HG02759 (cell line): ENCODE measurements around the gene AS3MT.
"Not testable (repeated sequence)": the region's sequence is repeated elsewhere in the genome, so short reads cannot be mapped to it uniquely, and the experiment has no call there.

Source experiments
- ATAC-seq: cut with Tn5 transposase; IDR thresholded peaks from one replicate; pipeline ENCODE4 v1.9.1; 2021; ENCODE audit warnings: mild to moderate bottlenecking, moderate library complexity; ENCODE audit not compliant: unreplicated experiment

AS3MT gene

GRCh38 chr10:102855731-102856436, 13.4 kb upstream of the AS3MT start:
- ATAC-seq = not testable (repeated sequence)

DNA sequence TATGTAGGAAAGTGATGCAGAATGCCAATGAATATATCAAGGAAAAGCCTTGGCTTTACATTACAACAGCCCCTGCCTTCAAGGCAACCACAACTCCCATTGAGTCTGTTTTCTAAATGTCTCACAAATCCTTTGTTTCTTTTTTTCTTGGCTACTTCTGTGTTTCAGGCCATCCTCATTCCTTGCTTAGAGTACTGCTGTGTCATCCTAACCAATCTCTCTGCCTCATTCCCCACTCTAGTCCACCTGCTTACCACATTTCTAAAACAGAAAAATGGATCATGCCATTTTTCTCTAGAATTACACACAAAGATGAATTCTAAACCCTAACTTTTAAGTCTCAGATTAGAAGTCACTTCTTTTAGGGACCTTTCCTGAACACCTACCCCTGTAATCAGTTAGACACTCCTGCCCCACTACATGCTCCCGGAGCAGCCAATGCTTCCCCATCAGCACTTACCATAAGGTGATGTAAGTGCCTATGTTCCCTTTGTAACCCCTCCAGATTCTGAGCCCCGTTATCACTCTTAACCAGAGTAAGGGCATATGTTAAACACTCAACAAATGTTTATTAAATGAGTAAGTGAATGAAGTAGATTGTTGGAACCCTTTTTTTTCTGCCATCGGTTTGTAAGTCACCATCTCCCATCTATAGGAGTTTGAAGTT, 12.4 kb upstream of the AS3MT start:
- ATAC-seq = no peak

DNA sequence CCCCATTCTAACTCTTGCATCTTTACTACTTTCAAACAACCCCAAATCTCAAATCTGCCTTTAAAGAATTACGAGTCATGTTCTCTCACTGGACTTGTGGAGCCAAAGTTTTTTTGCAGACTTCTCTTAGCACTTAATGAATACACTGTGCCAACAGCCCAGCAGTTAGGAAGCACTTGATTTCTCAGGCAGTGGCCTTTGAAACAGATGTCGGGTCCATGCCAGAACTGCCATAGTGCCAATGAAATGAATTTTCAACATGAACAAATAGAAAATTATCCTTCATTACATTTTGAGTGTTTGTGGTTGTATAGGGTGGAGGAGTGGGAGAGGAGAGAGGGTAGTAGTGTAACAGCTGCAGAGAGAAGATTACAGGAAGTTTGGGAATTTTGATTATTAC, 9.4 kb upstream of the AS3MT start:
- no peak for ATAC-seq

GRCh38 chr10:102863660-102864059, 5.6 kb upstream of the AS3MT start:
- no peak for ATAC-seq

DNA sequence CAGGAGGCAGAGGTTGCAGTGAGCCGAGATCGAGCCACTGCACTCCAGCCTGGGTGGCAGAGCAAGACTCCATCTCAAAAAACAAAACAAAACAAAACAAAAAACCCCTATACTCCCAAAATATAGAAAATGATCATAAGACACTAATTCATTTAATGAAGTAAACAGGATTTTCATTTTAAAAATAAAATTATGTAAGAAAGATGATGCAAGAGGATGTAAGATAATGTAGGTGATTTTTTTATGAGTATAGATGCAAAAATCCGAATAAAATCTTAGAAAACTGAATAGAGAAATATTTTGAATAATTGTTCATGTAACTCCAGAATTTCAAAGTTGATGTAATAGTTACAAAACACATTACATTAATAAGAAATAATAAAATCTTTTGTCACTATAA, 3.6 kb upstream of the AS3MT start:
- ATAC-seq = no peak

DNA sequence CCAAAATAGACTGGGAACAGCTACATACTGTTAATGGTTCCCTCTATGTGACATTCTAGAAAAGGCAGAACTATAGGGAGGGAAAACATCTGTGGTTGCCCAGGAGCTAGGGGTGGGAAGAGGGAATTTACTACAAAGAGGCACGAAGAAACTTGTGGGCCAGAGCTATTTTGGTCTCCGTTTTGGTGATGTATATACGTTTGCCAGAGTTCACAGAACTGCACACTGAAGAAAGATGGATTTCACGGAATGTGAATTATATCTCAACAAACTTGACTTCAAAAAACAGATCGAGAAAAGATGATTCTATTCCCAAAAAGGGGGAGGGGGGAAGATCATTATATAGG, 386 bp upstream of the AS3MT start:
- no peak for ATAC-seq

GRCh38 chr10:102870221-102870620, 951 bp downstream of the AS3MT start:
- no peak for ATAC-seq

DNA sequence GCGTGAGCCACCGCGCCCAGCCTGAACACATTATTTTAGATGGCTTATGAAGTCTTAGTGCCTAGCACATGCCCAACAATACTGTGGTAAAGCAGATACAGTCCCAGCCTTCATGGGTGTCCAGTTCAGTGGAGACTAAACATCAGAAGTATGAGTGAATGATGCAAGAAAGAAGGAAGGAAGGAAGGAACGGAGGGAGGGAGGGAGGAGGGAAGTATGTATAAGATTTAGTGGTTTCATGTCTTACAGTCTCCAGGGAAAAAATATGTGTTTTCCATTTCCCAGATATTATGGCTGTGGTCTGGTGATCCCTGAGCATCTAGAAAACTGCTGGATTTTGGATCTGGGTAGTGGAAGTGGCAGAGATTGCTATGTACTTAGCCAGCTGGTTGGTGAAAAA, 2.9 kb downstream of the AS3MT start:
- ATAC-seq = no peak

GRCh38 chr10:102876747-102877153, 7.5 kb downstream of the AS3MT start:
- ATAC-seq = no peak

- no peak for ATAC-seq
Observed at GRCh38 chr10:102878629-102879028, 9.4 kb downstream of the AS3MT start.

DNA sequence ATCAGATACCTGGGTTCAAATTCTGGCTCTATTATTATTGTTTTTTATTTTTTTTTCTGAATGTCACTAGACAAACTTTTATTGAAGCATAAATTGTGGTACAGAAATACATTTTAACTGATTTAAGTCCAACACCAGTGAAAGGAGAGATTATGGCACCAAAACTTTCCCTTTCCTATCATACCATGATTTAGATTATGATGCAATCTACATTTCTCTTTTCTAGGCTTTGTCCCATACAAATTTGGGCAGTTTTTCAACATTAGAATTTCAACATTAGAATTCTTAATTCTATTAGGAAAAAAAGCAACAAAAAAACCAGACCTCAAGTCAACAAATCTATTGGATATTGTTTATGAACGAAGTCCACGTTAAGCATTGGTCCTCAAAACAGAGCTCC, 11.0 kb downstream of the AS3MT start:
- ATAC-seq = no peak

GRCh38 chr10:102888048-102888447, 18.8 kb downstream of the AS3MT start:
- no peak for ATAC-seq

- ATAC-seq = no peak
Observed at GRCh38 chr10:102894466-102895213, 25.4 kb downstream of the AS3MT start.

DNA sequence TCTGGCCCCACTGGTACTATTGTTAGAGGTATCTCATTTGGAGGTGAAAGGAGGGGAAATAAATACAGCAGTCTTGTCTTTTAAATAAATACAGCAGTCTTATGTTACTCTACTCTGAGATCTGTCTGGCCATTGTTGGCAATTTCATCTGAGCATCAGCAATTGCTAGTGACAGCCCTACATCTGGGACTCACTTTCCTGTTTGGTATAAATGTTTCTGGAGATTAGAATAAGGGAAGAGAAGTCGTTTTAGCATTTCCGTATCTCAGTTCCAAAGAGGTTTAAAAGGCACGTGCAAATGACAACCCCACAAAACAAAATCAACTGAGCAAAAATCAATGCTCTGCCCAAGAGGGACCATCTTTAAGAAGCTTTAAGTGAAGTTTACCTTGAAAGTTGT, 30.7 kb downstream of the AS3MT start:
- ATAC-seq = no peak

GRCh38 chr10:102904346-102904745, 35.1 kb downstream of the AS3MT start:
- no peak for ATAC-seq

GRCh38 chr10:102906507-102906906, 37.2 kb downstream of the AS3MT start:
- no peak for ATAC-seq

DNA sequence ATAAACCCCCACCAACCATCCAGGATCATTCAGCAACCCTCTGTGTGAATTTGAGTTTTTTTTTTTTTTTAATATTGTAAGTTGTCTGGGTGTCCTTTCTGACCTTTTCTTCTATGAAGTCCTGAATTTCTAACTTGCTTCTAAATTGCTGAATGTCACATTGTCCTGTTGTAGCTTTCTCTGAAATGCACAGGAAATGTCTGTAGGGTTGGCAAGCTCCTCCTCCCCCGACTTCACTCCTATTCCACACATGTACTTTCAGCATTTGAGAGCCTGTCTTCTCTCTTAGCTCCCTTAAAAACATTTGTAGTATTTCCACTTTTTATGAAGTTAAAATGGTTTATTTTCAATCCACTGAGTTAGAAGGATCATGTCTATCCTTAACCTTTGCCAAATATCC, 45.5 kb downstream of the AS3MT start:
- ATAC-seq = no peak

DNA sequence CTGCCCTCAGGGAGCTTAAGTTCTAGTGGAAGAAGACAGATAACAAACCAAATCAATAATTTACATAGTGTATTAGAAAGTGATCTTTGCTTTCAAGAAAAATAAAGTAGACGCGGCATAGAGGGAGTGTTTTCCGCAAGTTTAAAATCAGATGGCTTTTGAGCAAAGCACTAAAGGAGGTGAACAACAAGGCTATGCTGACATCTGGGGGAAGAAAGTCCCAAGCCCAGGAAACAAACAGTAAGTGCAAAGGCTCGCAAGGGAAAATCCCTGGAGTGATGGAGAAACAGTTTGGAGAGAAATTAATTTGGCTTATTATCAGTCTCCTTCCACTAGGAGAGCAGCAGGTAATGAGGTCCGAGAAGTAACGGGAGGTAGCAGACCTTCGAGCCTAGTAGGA, 46.9 kb downstream of the AS3MT start:
- ATAC-seq = no peak

DNA sequence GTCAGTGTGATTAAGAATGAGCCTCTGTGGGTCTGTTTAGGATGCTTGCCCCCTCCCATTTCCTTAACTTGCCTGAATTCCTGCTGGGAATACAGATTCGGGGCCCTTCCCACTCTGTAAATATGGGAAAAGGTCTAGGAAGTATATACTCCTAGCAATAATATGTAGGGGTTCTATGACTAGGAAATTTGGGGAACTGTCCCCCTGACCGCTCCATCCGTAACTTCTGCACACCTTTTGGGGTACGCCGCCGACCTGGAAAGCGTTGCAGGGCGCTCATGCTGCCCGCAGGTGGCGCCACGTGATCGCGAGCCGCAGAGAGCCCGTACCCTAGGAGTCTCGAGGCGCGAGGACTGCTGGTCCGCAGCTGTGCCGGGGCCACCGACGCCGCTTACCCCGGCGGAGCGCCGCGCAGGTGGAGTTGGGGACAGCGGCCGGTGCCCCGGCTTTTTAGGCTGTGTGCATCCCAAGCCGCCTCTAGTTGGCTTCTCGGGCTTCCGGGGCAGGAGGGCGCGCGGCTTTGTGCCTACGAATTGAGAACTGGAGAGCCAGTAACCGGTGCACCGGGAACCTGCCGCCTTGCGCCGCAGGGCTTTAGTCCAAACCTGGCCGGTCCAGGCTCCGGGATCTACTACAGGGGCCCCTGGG, 48.2 kb downstream of the AS3MT start:
- ATAC-seq = peak; percentile 40

DNA sequence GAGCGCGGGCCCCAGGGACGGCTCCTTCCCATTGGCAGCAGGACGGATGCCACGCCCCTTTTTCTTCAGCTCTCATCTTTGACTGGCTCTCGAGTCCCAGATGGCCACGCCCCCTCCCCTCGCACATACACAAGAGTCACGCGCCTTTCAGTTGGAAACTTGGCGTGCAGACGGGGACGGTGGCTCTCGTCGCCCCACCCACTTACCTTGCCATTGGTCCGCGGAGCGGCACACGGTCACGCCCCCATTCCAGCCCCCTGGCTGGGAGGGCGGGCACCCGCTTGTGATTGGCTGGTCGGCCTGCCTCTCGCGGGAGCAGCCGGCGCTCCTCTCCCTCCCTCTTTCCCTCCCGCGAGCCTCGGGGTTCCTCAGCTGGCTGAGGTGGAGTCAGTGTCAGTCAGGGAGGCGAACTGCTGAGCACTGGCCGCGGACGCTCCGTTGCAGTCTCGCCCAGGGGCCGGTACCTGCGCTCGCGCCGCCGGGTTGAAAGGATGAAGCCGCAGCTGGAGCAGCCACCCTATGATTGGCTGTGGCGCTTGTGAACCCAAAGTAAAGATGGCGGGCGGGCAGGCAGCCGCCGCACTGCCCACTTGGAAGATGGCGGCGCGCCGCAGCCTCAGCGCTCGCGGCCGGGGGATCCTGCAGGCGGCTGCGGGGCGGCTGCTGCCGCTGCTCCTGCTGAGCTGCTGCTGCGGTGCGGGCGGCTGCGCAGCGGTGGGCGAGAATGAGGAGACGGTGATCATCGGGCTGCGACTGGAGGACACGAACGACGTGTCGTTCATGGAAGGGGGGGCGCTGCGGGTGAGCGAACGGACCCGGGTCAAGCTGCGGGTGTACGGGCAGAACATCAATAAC, 48.9 kb downstream of the AS3MT start, which contains the start of gene CNNM2:
TSS of gene CNNM2 (plus strand) at position 333 of the 855 bp plus-strand sequence. CDS start at position 520, 187 bp downstream.
- peak; percentile 87 for ATAC-seq
